ENCODE data around the gene NDUFC1.

GRCh38 chr4:139245590-139245989 is 56.7 kb downstream of the NDUFC1 start:
- TF ChIP-seq POLR2A (IDR thresholded peaks at IDR 0.05; ENCODE audit: low read depth, low read length) (no peak), POLR2AphosphoS5 (IDR thresholded peaks at IDR 0.05; ENCODE audit: low read depth, low read length) (no peak), PAX5 (IDR thresholded peaks at IDR 0.05; ENCODE audit: insufficient read depth, low read length, severe bottlenecking) (no peak), TAF1 (IDR thresholded peaks at IDR 0.05; ENCODE audit: low read depth, low read length) (no peak)

All from GM12891 (cell line).